BJ (cell line): ENCODE results near the gene GLYATL3. TPM values are rescaled to one million over a fixed set of nuclear protein-coding genes. Genes with fewer than 3 reads are reported as not detected.

Source experiments
- CTCF ChIA-PET: fragments of 350-600 bp; formaldehyde crosslinking; extraction: SDS; loops from one replicate; lab custom pipeline; 2021; ENCODE audit warnings: antibody characterized with exemption, inconsistent platforms; lab: Yijun Ruan, JAX
- POLR2A ChIA-PET: fragments of 300-600 bp; sonication (Branson Sonifier 250); formaldehyde crosslinking; extraction: SDS; loops from one replicate; lab custom pipeline; 2021; ENCODE audit warnings: antibody characterized with exemption; lab: Charles Lee
- DNase-seq: peaks from one replicate; pipeline ENCODE4 v3.0.0-alpha.2; 2011; ENCODE audit warnings: low read depth
- H3K27me3 ChIP-seq: 2 replicates; pipeline ENCODE4 v1.6.0; 2011; ENCODE audit warnings: low read length; ENCODE audit not compliant: control insufficient read depth, insufficient read depth
- H3K36me3 ChIP-seq: 2 replicates; pipeline ENCODE4 v1.5.1; 2011; ENCODE audit warnings: low read length; ENCODE audit not compliant: control insufficient read depth, insufficient read depth
- H3K4me3 ChIP-seq: 2 replicates; pipeline ENCODE4 v1.5.1; 2011; ENCODE audit warnings: low read depth, mild to moderate bottlenecking, control low read depth, low read length
- polyA plus RNA-seq: library from polyadenylated mRNA; depleted of rRNA; stranded (reverse); fragments of >200 nt; gene quantifications from 2 replicates; pipeline ENCODE4 v1.2.3, GENCODE V29; 2011
- TF ChIP-seq, protein P1 (sequence below): IDR thresholded peaks from 2 replicates; pipeline ENCODE4 v1.5.1; 2011; ENCODE audit warnings: low read depth, mild to moderate bottlenecking, control low read depth, inconsistent platforms, low read length, moderate library complexity; ENCODE audit not compliant: insufficient read depth

Gene GLYATL3
- polyA plus RNA-seq, 1 experiment = not detected

DNA sequence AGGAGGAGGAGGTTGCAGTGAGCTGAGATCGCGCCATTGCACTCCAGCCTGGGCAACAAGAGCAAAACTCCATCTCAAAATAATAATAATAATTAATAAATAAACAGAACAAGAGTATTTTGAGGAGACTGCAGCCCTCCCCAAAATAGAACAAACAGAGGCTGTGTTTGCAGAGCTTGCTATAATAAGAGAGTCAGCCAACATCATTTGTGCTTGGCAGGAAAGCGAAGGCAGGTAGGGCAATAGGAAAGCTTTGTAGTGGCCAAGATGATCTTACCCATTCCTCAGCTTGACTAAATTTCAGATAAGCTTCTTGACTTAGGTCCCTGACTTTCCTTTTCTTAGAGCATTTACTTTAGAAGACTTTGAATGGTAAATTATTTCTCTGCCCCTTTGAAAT lies 57.5 kb downstream of the GLYATL3 start:
- DNase-seq = no peak
- Histone ChIP-seq H3K4me3 (no peak overlapping the region), H3K27me3 (no peaks in the 10 kb centered on the region), H3K36me3 (no peaks in the 10 kb centered on the region)
- ChIA-PET CTCF (interaction anchor here (1.1 kb wide), 1 partner anchor 25 kb away, joined by 3 read pairs; no protein-coding TSS in a partner anchor), POLR2A (no interaction called here)
- TF ChIP-seq, protein P1, sequence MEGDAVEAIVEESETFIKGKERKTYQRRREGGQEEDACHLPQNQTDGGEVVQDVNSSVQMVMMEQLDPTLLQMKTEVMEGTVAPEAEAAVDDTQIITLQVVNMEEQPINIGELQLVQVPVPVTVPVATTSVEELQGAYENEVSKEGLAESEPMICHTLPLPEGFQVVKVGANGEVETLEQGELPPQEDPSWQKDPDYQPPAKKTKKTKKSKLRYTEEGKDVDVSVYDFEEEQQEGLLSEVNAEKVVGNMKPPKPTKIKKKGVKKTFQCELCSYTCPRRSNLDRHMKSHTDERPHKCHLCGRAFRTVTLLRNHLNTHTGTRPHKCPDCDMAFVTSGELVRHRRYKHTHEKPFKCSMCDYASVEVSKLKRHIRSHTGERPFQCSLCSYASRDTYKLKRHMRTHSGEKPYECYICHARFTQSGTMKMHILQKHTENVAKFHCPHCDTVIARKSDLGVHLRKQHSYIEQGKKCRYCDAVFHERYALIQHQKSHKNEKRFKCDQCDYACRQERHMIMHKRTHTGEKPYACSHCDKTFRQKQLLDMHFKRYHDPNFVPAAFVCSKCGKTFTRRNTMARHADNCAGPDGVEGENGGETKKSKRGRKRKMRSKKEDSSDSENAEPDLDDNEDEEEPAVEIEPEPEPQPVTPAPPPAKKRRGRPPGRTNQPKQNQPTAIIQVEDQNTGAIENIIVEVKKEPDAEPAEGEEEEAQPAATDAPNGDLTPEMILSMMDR = no peak

- TF ChIP-seq, protein P1 = no peak
- Histone ChIP-seq H3K4me3 (no peak overlapping the region), H3K36me3 (no peaks in the 10 kb centered on the region), H3K27me3 (no peaks in the 10 kb centered on the region)
- ChIA-PET POLR2A (interaction anchor here (0.5 to 0.6 kb wide), 2 partner anchors 9 to 701 kb away, joined by 3 read pairs; no protein-coding TSS in a partner anchor), CTCF (interaction anchor here (0.6 to 1.1 kb wide), 2 partner anchors 26 to 29 kb away, joined by 3 read pairs; no protein-coding TSS in a partner anchor)
- DNase-seq = no peak
Measured at GRCh38 chr6:49558238-49558637, 58.5 kb downstream of the GLYATL3 start.

DNA sequence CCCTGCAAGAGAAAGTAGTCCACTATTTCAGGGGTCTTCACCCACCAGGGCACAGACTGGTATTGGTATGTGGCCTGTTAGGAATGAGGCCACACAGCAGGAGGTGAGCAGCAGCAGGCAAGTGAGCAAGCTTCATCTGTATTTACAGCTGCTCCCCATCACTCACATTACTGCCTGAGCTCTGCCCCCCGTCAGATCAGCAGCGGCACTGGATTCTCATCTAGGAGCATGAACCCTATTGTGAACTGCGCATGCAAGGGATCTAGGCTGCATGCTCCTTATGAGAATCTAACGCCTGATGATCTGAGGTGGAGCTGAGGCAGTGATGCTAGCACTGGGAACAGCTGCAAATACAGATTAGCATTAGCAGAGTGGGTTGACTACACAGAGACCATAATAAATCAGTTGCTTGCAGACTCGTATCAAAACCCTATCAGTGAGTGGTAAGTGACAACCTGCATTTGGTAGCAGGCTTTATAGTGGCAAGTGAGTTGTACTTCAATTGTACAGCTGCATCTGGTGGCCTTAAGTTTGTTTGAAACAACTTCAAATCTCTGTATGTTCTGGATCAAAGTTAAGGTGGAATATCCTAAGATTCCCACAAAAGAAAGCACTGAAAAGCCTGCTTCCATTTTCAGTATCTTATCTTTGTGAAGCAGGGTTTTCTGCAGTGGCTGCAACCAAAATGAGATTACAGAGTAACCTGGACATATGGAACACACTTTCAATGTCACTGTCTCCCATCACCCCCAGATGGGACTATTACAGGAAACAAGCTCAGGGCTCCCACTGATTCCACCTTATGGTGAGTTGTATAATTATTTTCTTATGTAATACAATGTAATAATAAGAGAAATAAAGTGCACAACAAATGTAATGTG lies 63.5 kb downstream of the GLYATL3 start:
- no peaks in the 10 kb centered on the region for H3K36me3 ChIP-seq
- CTCF ChIA-PET = interaction anchor here (1.6 kb wide), 1 partner anchor 31 kb away, joined by 6 read pairs; no protein-coding TSS in a partner anchor
- TF ChIP-seq, protein P1 = no peak
- no peaks in the 10 kb centered on the region for H3K27me3 ChIP-seq
- DNase-seq = no peak
- POLR2A ChIA-PET = no interaction called here
- H3K4me3 ChIP-seq = no peak overlapping the region

DNA sequence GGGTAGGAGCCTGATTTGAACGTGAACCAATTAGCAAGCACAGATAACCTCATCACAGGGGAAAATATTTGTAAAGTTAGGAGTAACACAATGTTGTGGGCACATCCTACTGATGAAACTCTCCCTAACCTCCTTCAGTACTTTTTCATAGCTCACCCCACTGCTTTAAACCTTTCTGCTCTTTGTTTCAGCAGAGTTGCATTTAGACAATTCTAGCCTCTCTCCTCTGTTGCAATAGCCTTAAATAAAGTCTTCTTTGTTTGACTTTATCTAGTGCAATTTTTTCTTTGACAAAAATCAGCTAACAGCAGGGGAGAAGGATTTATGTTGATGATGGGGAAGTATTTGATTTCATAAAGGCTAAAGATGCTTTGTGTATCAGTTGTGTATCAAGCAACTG lies 64.8 kb downstream of the GLYATL3 start:
- H3K4me3 ChIP-seq = no peak overlapping the region
- TF ChIP-seq, protein P1 = no peak
- H3K36me3 ChIP-seq = no peaks in the 10 kb centered on the region
- ChIA-PET CTCF (interaction anchor here (0.9 kb wide), 1 partner anchor 29 kb away, joined by 3 read pairs; no protein-coding TSS in a partner anchor), POLR2A (no interaction called here)
- H3K27me3 ChIP-seq = no peaks in the 10 kb centered on the region
- no peak for DNase-seq

DNA sequence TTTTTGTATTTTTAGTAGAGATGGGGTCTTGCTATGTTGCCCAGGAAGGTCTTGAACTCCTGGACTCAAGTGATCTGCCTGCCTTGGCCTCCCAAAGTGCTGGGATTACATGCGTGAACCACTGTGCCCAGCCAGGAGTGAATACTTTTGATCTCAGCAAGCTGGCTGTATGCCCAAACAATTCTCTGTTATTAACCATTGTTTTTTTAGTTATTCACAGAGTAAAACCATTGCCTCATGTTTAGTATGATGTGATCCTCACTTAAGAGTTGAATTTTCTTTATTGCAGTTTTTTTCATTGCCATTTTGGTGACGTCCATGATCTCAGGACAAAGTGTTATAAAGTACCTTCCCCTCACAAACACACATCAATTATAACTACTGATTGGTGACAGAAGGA lies 65.5 kb downstream of the GLYATL3 start:
- TF ChIP-seq, protein P1 = no peak
- Histone ChIP-seq H3K36me3 (no peaks in the 10 kb centered on the region), H3K4me3 (no peak overlapping the region), H3K27me3 (no peaks in the 10 kb centered on the region)
- ChIA-PET POLR2A (no interaction called here), CTCF (interaction anchor here (0.9 kb wide), 1 partner anchor 30 kb away, joined by 3 read pairs; no protein-coding TSS in a partner anchor)
- no peak for DNase-seq
